GM23338 (cell line): Measurements from ENCODE around the gene CALCOCO1. TPM values are rescaled to one million over a fixed set of nuclear protein-coding genes. Genes with fewer than 3 reads are reported as not detected.
A peak's percentile ranks its signal among the peaks of the same experiment; 100 is the strongest.

Experiments
- ATAC-seq: fragments of 200-7000 bp; cut with Tn5 transposase; 3 replicates; pipeline ENCODE4 v1.9.1; 2020
- DNase-seq: peaks from one replicate; pipeline ENCODE4 v3.0.0-alpha.2; 2015; ENCODE audit warnings: low spot score
- H2AFZ ChIP-seq: fragments of 200-600 bp; sonication (generic); 2 replicates; pipeline ENCODE4 v1.8.0; 2016; ENCODE audit warnings: antibody characterized with exemption, mild to moderate bottlenecking, moderate library complexity
- H3F3A ChIP-seq: fragments of 200-600 bp; sonication (generic); replicated peaks from 2 replicates; pipeline ENCODE4 v1.8.0; 2017; ENCODE audit warnings: antibody characterized with exemption, mixed run types, low read depth
- H3K27ac ChIP-seq: fragments of 200-600 bp; sonication (generic); 2 replicates; pipeline ENCODE4 v1.6.1; 2016; ENCODE audit warnings: low read depth
- H3K27me3 ChIP-seq: fragments of 200-600 bp; sonication (generic); 2 replicates; pipeline ENCODE4 v1.8.0; 2016; ENCODE audit warnings: mild to moderate bottlenecking, mixed run types, moderate library complexity; ENCODE audit not compliant: insufficient read depth
- H3K36me3 ChIP-seq: fragments of 200-600 bp; sonication (generic); 2 replicates; pipeline ENCODE4 v1.8.0; 2016; ENCODE audit warnings: mild to moderate bottlenecking; ENCODE audit not compliant: insufficient read depth
- H3K4me1 ChIP-seq: fragments of 200-600 bp; sonication (generic); 2 replicates; pipeline ENCODE4 v1.8.0; 2016; ENCODE audit warnings: mild to moderate bottlenecking, moderate library complexity; ENCODE audit not compliant: insufficient read depth
- H3K4me2 ChIP-seq: fragments of 200-600 bp; sonication (generic); 2 replicates; pipeline ENCODE4 v1.7.1; 2017; ENCODE audit warnings: mixed run types
- H3K4me3 ChIP-seq: fragments of 200-600 bp; sonication (generic); 2 replicates; pipeline ENCODE4 v1.6.1; 2016; ENCODE audit warnings: mixed run types
- H3K79me2 ChIP-seq: fragments of 200-600 bp; sonication (generic); replicated peaks from 2 replicates; pipeline ENCODE4 v1.8.0; 2017; ENCODE audit warnings: mild to moderate bottlenecking; ENCODE audit not compliant: insufficient read depth
- H3K9me2 ChIP-seq: fragments of 200-600 bp; sonication (generic); 2 replicates; pipeline ENCODE4 v1.8.0; 2017; ENCODE audit not compliant: insufficient read depth
- H4K20me1 ChIP-seq: fragments of 200-600 bp; sonication (generic); replicated peaks from 2 replicates; pipeline ENCODE4 v1.8.0; 2017; ENCODE audit warnings: mild to moderate bottlenecking; ENCODE audit not compliant: insufficient read depth
- H3K27ac Mint-ChIP-seq: 2 replicates; pipeline ENCODE4 v1.8.0; 2020; ENCODE audit warnings: inconsistent platforms, mild to moderate bottlenecking, moderate library complexity, mixed read lengths
- H3K27me3 Mint-ChIP-seq: 3 replicates; pipeline ENCODE4 v1.8.0; 2022; ENCODE audit warnings: low read depth, mild to moderate bottlenecking, moderate library complexity, mixed read lengths, inconsistent platforms; ENCODE audit not compliant: insufficient read depth, poor library complexity
- H3K36me3 Mint-ChIP-seq: 3 replicates; pipeline ENCODE4 v1.8.0; 2021; ENCODE audit warnings: low read depth, mild to moderate bottlenecking, inconsistent platforms, moderate library complexity, mixed read lengths
- H3K4me1 Mint-ChIP-seq: 3 replicates; pipeline ENCODE4 v1.8.0; 2020; ENCODE audit warnings: mild to moderate bottlenecking, inconsistent platforms, mixed read lengths
- H3K4me3 Mint-ChIP-seq: 3 replicates; pipeline ENCODE4 v1.8.0; 2021; ENCODE audit warnings: moderate library complexity, mild to moderate bottlenecking, inconsistent platforms, mixed read lengths
- H3K9me3 Mint-ChIP-seq: 3 replicates; pipeline ENCODE4 v1.8.0; 2020; ENCODE audit warnings: moderate library complexity, mild to moderate bottlenecking, inconsistent platforms, mixed read lengths
- CREB1 ChIP-seq: fragments of 250-450 bp; sonication (Bioruptor Pico); IDR thresholded peaks from 2 replicates; pipeline ENCODE4 v1.5.0; 2020; ENCODE audit warnings: low read depth, mild to moderate bottlenecking, moderate library complexity
- EZH2 ChIP-seq: fragments of 200-600 bp; sonication (generic); IDR thresholded peaks from one replicate; pipeline ENCODE4 v1.8.0; 2017; ENCODE audit warnings: antibody characterized with exemption, mild to moderate bottlenecking, low read depth; ENCODE audit not compliant: unreplicated experiment
- EZH2phosphoT487 ChIP-seq: fragments of 200-600 bp; sonication (generic); IDR thresholded peaks from one replicate; pipeline ENCODE4 v1.8.1; 2018; ENCODE audit warnings: antibody characterized with exemption; ENCODE audit not compliant: unreplicated experiment
- JUNB ChIP-seq: IDR thresholded peaks from one replicate; pipeline ENCODE4 v1.6.1; 2016; ENCODE audit warnings: antibody characterized with exemption; ENCODE audit not compliant: unreplicated experiment
- NANOG ChIP-seq: IDR thresholded peaks from 2 replicates; pipeline ENCODE4 v1.6.1; 2016; ENCODE audit warnings: antibody characterized with exemption, borderline replicate concordance
- POLR2AphosphoS5 ChIP-seq: IDR thresholded peaks from 2 replicates; pipeline ENCODE4 v1.6.1; 2016; ENCODE audit warnings: antibody characterized with exemption, low read depth
- STAT1 ChIP-seq: IDR thresholded peaks from one replicate; pipeline ENCODE4 v1.6.1; 2016; ENCODE audit warnings: antibody characterized with exemption; ENCODE audit not compliant: unreplicated experiment
- ZNF114 ChIP-seq: fragments of 250-450 bp; sonication (Bioruptor Pico); IDR thresholded peaks from 2 replicates; pipeline ENCODE4 v1.5.0; 2020; ENCODE audit warnings: mild to moderate bottlenecking, moderate library complexity
- polyA plus RNA-seq: library from polyadenylated mRNA; unstranded; fragments of >200 nt; fragmentation: Nextera tagmentation; extraction: Ambion mirVana; gene quantifications from 2 replicates; pipeline ENCODE4 v1.2.1, GENCODE V29; 2016
- total RNA-seq: library from RNA; depleted of rRNA; stranded (reverse); fragments of >200 nt; shearing (Covaris generic); gene quantifications from 2 replicates; pipeline ENCODE4 v1.2.3, GENCODE V29; 2014
- TF ChIP-seq, protein P1 (sequence below): IDR thresholded peaks from one replicate; pipeline ENCODE4 v1.6.1; 2018; ENCODE audit warnings: antibody characterized with exemption; ENCODE audit not compliant: unreplicated experiment
- TF ChIP-seq, protein P2 (sequence below): IDR thresholded peaks from 2 replicates; pipeline ENCODE4 v1.6.1; 2016; ENCODE audit warnings: antibody characterized with exemption
- TF ChIP-seq, protein P3 (sequence below): fragments of 250-450 bp; sonication (Bioruptor Pico); IDR thresholded peaks from 2 replicates; pipeline ENCODE4 v1.5.0; 2020; ENCODE audit warnings: mild to moderate bottlenecking, moderate library complexity

Gene CALCOCO1
- total and polyA plus RNA-seq, 2 experiments from 2014 or later: 6.5 to 20.4 TPM

DNA sequence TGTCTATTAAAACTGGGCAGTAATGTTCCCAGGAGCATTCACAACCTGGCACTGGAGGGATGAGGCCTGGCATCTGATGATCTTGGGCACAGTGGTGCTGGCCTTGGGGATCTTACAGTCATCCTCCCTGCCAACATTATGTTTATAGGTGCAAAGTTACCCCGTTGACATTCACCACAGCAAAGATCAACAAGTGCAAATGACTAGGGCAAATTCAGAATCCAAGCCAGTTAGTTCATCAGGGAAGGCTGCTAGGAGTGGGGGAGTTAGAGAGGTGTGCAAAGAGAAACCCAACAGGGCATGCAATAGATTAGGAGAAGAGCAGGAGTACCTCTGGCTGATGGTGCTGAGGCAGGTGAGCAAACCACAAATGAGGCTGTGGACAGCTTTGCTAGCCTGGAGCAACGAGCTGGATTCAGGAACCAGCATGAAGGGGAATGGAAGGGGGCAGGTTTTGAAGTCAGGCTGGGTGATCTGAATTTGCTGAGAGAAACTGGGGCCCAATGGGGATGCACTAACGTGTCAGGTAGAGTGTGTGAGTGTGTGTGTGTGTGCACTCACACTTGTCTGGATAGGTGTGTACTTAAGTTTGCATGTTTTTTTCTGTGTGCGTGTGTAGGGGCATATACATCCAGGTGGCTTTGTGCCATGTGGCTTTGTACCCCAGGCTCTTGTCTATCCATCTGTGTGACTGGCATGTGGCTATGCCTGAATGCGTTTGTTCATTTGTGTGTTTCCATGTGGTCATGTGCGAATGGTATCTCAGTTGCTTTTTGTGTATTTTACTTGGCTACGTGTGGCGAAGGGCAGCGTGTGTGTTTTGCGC, 22.9 kb upstream of the CALCOCO1 start:
- no peaks in the 10 kb centered on the region for H3K9me3 Mint-ChIP-seq
- TF ChIP-seq, protein P1, sequence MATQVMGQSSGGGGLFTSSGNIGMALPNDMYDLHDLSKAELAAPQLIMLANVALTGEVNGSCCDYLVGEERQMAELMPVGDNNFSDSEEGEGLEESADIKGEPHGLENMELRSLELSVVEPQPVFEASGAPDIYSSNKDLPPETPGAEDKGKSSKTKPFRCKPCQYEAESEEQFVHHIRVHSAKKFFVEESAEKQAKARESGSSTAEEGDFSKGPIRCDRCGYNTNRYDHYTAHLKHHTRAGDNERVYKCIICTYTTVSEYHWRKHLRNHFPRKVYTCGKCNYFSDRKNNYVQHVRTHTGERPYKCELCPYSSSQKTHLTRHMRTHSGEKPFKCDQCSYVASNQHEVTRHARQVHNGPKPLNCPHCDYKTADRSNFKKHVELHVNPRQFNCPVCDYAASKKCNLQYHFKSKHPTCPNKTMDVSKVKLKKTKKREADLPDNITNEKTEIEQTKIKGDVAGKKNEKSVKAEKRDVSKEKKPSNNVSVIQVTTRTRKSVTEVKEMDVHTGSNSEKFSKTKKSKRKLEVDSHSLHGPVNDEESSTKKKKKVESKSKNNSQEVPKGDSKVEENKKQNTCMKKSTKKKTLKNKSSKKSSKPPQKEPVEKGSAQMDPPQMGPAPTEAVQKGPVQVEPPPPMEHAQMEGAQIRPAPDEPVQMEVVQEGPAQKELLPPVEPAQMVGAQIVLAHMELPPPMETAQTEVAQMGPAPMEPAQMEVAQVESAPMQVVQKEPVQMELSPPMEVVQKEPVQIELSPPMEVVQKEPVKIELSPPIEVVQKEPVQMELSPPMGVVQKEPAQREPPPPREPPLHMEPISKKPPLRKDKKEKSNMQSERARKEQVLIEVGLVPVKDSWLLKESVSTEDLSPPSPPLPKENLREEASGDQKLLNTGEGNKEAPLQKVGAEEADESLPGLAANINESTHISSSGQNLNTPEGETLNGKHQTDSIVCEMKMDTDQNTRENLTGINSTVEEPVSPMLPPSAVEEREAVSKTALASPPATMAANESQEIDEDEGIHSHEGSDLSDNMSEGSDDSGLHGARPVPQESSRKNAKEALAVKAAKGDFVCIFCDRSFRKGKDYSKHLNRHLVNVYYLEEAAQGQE: no peak
- TF ChIP-seq CREB1 (CRISPR knock-in tag) (no peak), JUNB (no peak), EZH2 (no peak), ZNF114 (CRISPR knock-in tag) (no peak), NANOG (no peak), STAT1 (no peak), EZH2phosphoT487 (no peak), POLR2AphosphoS5 (no peak)
- TF ChIP-seq, protein P2, sequence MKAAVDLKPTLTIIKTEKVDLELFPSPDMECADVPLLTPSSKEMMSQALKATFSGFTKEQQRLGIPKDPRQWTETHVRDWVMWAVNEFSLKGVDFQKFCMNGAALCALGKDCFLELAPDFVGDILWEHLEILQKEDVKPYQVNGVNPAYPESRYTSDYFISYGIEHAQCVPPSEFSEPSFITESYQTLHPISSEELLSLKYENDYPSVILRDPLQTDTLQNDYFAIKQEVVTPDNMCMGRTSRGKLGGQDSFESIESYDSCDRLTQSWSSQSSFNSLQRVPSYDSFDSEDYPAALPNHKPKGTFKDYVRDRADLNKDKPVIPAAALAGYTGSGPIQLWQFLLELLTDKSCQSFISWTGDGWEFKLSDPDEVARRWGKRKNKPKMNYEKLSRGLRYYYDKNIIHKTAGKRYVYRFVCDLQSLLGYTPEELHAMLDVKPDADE: no peak
- TF ChIP-seq, protein P3, sequence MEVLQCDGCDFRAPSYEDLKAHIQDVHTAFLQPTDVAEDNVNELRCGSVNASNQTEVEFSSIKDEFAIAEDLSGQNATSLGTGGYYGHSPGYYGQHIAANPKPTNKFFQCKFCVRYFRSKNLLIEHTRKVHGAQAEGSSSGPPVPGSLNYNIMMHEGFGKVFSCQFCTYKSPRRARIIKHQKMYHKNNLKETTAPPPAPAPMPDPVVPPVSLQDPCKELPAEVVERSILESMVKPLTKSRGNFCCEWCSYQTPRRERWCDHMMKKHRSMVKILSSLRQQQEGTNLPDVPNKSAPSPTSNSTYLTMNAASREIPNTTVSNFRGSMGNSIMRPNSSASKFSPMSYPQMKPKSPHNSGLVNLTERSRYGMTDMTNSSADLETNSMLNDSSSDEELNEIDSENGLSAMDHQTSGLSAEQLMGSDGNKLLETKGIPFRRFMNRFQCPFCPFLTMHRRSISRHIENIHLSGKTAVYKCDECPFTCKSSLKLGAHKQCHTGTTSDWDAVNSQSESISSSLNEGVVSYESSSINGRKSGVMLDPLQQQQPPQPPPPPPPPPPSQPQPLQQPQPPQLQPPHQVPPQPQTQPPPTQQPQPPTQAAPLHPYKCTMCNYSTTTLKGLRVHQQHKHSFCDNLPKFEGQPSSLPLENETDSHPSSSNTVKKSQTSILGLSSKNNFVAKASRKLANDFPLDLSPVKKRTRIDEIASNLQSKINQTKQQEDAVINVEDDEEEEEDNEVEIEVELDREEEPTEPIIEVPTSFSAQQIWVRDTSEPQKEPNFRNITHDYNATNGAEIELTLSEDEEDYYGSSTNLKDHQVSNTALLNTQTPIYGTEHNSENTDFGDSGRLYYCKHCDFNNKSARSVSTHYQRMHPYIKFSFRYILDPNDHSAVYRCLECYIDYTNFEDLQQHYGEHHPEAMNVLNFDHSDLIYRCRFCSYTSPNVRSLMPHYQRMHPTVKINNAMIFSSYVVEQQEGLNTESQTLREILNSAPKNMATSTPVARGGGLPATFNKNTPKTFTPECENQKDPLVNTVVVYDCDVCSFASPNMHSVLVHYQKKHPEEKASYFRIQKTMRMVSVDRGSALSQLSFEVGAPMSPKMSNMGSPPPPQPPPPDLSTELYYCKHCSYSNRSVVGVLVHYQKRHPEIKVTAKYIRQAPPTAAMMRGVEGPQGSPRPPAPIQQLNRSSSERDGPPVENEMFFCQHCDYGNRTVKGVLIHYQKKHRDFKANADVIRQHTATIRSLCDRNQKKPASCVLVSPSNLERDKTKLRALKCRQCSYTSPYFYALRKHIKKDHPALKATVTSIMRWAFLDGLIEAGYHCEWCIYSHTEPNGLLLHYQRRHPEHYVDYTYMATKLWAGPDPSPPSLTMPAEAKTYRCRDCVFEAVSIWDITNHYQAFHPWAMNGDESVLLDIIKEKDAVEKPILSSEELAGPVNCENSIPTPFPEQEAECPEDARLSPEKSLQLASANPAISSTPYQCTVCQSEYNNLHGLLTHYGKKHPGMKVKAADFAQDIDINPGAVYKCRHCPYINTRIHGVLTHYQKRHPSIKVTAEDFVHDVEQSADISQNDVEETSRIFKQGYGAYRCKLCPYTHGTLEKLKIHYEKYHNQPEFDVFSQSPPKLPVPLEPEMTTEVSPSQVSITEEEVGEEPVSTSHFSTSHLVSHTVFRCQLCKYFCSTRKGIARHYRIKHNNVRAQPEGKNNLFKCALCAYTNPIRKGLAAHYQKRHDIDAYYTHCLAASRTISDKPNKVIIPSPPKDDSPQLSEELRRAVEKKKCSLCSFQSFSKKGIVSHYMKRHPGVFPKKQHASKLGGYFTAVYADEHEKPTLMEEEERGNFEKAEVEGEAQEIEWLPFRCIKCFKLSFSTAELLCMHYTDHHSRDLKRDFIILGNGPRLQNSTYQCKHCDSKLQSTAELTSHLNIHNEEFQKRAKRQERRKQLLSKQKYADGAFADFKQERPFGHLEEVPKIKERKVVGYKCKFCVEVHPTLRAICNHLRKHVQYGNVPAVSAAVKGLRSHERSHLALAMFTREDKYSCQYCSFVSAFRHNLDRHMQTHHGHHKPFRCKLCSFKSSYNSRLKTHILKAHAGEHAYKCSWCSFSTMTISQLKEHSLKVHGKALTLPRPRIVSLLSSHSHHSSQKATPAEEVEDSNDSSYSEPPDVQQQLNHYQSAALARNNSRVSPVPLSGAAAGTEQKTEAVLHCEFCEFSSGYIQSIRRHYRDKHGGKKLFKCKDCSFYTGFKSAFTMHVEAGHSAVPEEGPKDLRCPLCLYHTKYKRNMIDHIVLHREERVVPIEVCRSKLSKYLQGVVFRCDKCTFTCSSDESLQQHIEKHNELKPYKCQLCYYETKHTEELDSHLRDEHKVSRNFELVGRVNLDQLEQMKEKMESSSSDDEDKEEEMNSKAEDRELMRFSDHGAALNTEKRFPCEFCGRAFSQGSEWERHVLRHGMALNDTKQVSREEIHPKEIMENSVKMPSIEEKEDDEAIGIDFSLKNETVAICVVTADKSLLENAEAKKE (CRISPR knock-in tag): no peak
- Histone ChIP-seq H2AFZ (0 out of 2 replicates have a peak overlapping the region, but pooled peaks have one; percentile 94), H4K20me1 (no peaks in the 10 kb centered on the region; the same call in 1 of the 2 replicates), H3K27me3 (peaks cover 98% of the 10 kb centered on the region), H3F3A (0 out of 2 replicates have a peak, but pooled peaks cover 9% of the 10 kb centered on the region), H3K4me1 (peaks cover 49% of the 10 kb centered on the region), H3K9me2 (no peaks in the 10 kb centered on the region), H3K79me2 (no peaks in the 10 kb centered on the region), H3K4me3 (peak overlapping the region; percentile 76), H3K36me3 (no peaks in the 10 kb centered on the region), H3K27ac (no peak overlapping the region), H3K4me2 (peak overlapping the region; percentile 91)
- peaks cover 2% of the 10 kb centered on the region for H3K27me3 Mint-ChIP-seq
- H3K4me3 Mint-ChIP-seq: no peak overlapping the region
- H3K4me1 Mint-ChIP-seq: peaks cover 3% of the 10 kb centered on the region
- DNase-seq: no peak
- ATAC-seq: no peak
- no peak overlapping the region for H3K27ac Mint-ChIP-seq
- H3K36me3 Mint-ChIP-seq: no peaks in the 10 kb centered on the region
